HG03159 (cell line): ENCODE data around the gene TGFBR3L.
"Not testable (repeated sequence)": the region's sequence is repeated elsewhere in the genome, so short reads cannot be mapped to it uniquely, and the experiment has no call there.

Source experiments
- ATAC-seq: cut with Tn5 transposase; IDR thresholded peaks from one replicate; pipeline ENCODE4 v1.9.1; 2021; ENCODE audit warnings: mild to moderate bottlenecking, moderate library complexity; ENCODE audit not compliant: unreplicated experiment

Gene TGFBR3L

DNA sequence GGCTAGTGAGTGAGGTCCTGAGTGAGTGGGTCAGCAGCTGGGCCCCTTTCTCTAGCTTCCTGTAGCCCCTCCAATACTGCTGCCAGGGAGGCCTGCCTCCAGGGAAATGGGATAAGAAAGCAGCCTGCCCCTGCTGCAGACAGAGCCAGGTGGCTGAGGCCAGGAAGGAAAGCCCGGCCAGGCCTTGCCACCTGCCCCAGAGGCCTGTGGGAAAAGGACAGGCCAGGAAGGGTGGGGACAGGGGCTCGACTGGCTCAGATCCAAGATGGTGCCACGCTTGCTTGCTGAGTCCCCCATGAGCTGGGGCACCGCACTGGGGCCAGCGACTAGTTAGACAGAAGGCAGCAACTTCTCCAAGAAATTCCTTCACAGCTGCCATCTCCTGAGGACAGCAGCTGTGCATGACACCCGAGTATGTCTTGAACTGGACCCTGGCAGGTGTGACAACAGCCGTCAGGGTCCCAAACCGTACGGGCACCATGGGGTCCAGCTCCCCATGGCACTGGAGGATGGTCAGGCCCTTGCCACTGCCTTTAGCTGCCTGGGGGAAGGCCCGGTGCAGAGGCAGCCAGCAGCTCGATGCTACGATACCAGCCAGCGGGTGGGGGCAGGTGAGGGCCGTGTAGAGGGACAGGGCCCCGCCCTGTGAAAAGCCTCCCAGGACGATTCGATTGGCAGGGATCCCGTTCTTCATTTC is 35.4 kb upstream of the TGFBR3L start:
- ATAC-seq, result no peak

- no peak for ATAC-seq
Measured at GRCh38 chr19:7879836-7880235, 34.8 kb upstream of the TGFBR3L start.

DNA sequence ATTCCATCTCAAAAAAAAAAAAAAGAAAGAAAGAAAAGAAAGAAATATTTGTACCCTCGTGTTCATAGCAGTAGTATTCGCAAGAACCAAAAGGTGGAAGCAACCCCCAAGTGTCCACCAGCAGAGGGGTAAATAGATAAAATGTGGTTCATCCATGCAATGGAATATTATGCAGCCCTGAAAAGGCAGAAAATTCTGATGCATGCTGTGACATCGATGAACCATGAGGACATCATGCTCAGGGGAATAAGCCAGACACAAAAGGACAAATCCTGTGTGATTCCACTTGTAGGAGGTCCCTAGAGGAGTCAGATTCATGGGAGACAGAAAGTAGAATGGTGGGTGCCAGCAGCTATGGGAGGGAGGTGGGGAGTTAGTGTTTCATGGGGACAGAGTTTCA is 32.7 kb upstream of the TGFBR3L start:
- no peak for ATAC-seq

DNA sequence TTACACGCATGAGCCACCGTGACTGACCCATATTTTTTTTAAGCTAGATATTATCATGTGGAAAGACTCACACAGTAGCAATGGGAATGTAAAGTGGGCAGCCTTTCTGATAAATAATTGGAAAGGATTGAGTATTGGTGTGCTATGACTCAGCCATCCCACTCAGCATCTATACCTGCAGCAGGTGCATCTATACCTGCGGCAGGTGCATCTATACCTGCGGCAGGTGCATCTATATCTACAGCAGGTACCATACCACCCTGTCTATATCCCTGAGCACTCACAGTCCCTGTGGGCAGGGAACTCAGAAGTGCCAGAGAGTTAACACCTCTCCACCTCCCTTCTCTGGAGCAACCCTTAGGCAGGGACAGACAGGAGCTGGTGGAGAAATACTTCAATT is 31.5 kb upstream of the TGFBR3L start:
- ATAC-seq, result no peak

GRCh38 chr19:7883796-7884570 is 30.6 kb upstream of the TGFBR3L start:
- ATAC-seq, result no peak

DNA sequence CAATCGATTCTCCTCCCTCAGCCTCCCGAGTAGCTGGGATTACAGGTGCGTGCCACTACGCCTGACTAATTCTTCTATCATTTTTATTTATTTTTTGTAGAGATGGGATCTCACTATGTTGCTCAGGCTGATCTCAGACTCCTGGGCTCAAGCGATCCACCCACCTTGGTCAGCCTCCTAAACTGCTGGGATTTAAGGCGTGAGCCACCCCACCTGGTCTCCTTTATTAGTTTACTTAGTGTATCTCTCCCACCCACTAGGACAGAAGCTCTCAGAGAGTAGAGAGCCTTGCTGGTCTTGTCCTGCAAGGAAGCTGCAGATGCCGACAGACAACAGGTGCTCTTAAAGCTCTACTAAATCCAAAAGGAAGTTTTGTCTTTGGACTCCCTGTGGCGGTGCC is 28.8 kb upstream of the TGFBR3L start:
- ATAC-seq, result no peak

GRCh38 chr19:7887408-7888144 is 27.1 kb upstream of the TGFBR3L start:
- no peak for ATAC-seq

GRCh38 chr19:7888145-7888825 is 26.3 kb upstream of the TGFBR3L start, which contains the start of gene LRRC8E:
TSS of gene LRRC8E (plus strand) at chr19:7888510. CDS start at chr19:7895604, 7,094 bp downstream.
- ATAC-seq, result no peak

DNA sequence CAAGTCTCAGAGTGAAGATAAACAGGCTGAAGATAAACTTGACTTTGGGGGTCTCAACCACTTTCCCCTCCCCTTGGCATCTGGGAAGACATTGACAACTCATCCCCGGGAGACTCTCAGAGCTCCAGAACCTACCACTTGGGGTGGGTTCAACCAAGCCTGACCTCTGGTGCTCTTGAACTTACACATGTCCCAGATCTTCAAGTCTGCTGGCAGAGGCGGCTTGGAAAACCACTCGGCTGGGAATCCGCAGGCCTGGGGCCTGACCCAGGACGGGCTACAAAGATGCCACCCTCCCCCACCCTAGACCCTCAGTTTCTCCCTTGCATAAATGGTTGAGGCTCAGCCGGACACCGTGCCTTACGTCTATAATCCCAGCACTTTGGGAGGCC is 25.8 kb upstream of the TGFBR3L start:
- no peak for ATAC-seq

GRCh38 chr19:7893362-7894101 is 21.1 kb upstream of the TGFBR3L start:
- not testable (repeated sequence) for ATAC-seq

DNA sequence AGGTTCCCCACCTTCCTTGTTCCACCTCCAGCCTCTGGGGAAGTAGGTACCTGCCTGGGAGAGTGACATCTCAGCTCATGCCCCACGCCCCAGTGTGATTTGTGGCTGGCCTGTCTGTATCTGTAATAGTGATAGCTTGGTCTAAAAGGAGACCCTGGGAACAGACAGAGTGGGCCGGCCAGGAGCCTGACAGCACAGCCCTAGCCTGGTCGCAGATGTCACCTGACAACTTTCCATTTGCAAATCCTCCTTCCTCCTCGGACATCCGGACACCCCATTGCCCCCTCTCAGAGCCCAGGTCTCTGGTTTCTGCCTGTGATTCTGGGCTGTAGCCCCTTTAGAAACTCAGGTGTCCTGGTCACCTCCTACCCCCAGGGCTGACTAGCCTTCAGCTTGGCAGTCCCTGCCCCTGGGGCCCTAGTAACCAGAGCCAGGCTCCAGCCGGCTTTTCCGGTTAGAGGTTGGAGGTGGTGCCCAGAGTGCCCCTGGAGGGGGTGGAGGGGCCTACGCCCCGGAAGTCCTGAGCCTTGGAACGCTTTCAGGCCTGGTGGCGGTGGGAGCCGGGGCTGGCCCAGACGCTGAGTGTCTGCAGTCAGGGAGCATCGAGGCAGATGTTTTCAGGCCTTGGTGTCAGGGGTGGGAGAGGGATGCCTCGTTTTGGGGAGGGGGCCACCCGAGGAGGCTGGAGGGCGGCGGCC is 19.9 kb upstream of the TGFBR3L start:
- no peak for ATAC-seq

- no peak for ATAC-seq
Measured at GRCh38 chr19:7895565-7895964, 19.1 kb upstream of the TGFBR3L start.

GRCh38 chr19:7897292-7897691 is 17.3 kb upstream of the TGFBR3L start:
- no peak for ATAC-seq

- ATAC-seq, result no peak
Measured at GRCh38 chr19:7898967-7899366, 15.7 kb upstream of the TGFBR3L start.

- ATAC-seq, result no peak
Measured at GRCh38 chr19:7899751-7900378, 14.8 kb upstream of the TGFBR3L start.

GRCh38 chr19:7900401-7900870 is 14.2 kb upstream of the TGFBR3L start:
- no peak for ATAC-seq

- ATAC-seq, result no peak
Measured at GRCh38 chr19:7900931-7901330, 13.7 kb upstream of the TGFBR3L start.

DNA sequence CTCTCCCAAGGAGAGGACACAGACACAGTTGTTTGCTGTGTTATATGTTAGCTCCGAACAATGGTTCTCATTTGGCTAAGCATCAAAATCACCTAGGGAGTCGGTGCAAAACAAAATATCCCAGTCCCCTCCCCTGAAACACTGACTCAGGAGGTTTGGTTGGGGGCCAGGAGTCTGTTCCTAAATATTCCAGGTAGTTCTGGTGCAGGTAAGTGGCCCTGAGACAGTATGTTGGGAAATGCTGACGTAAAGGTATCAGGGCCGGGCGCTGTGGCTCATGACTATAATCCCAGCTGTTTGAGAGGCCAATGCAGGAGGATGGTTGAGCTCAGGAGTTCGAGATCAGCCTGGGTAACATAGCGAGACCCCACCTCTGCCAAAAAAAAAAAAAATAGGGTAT is 13.3 kb upstream of the TGFBR3L start:
- no peak for ATAC-seq

DNA sequence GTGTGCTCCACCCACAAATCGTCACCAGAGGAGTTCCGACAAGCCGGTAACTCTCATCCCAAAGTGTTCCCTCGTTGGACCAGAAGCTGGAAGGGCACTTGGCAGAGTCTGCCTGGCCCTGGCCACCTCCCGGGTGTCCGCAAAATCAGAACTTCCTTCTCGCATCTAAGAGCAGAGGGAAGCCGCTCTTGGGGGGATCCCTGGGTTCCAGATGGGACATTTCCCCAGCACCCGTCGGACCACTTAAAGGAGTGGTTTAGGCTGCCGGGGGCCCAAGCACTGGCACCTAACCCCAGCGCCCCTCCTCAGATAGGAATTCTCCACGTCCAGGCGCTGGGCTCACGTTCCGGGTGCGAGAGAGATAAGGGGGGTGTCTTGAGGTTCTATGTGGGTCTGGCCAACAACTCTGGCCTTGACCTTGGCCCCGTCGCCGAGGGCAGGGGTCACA is 11.8 kb upstream of the TGFBR3L start:
- peak; percentile 2 for ATAC-seq
